ENCODE results near the gene B3GAT2. TPM values are rescaled to one million over a fixed set of nuclear protein-coding genes. Genes with fewer than 3 reads are reported as not detected.

Gene B3GAT2
- total and polyA plus RNA-seq, 2 of the 13 experiments (the other 11 are each of a cell fraction or from before 2014, with no cell fraction given) = 0.01 to 0.02 TPM

- TF ChIP-seq BCLAF1 (IDR thresholded peaks at IDR 0.05) (no peak), STAT6 (CRISPR knock-in tag; IDR thresholded peaks at IDR 0.05; ENCODE audit: borderline replicate concordance) (no peak), CAMTA2 (CRISPR knock-in tag; IDR thresholded peaks at IDR 0.05; ENCODE audit: borderline replicate concordance) (no peak), CERS6 (CRISPR knock-in tag; IDR thresholded peaks at IDR 0.05) (no peak), KAT8 (CRISPR knock-in tag; IDR thresholded peaks at IDR 0.05) (peak; percentile 35; the same call in 1 of the 2 replicates), HMG20A (CRISPR knock-in tag; IDR thresholded peaks at IDR 0.05; ENCODE audit: borderline replicate concordance) (no peak), NFKB2 (CRISPR knock-in tag; IDR thresholded peaks at IDR 0.05; ENCODE audit: borderline replicate concordance) (peak; percentile 86; the same call in 1 of the 2 replicates), RARG (CRISPR knock-in tag; IDR thresholded peaks at IDR 0.05; ENCODE audit: low read depth) (no peak), PHF8 (CRISPR knock-in tag; IDR thresholded peaks at IDR 0.05) (0 out of 2 replicates have a peak, but pooled peaks have one; percentile 19), ZMAT3 (CRISPR knock-in tag; conservative IDR thresholded peaks at IDR 0.05) (peak; percentile 74; the same call in 1 of the 2 replicates), IRF9 (CRISPR knock-in tag; IDR thresholded peaks at IDR 0.05; ENCODE audit: borderline replicate concordance) (no peak; the same call in 1 of the 2 replicates), NFRKB (IDR thresholded peaks at IDR 0.05) (no peak)
These were observed 1.2 kb downstream of the B3GAT2 start (continued) for GRCh38 chr6:70955441-70956190.

Data from HepG2 (cell line).